IMR-90 (cell line): ENCODE measurements around the gene GATAD2A. TPM values are rescaled to one million over a fixed set of nuclear protein-coding genes. Genes with fewer than 3 reads are reported as not detected.

Experiments used
- ATAC-seq: fragments of 200-7000 bp; cut with Tn5 transposase; 2 replicates; pipeline ENCODE4 v1.9.1; 2020; ENCODE audit warnings: low read depth, mild to moderate bottlenecking, moderate library complexity
- BruUV-seq: library from RNA; stranded (reverse); fragments of 400-500 nt; replicated peaks from 2 replicates; lab custom pipeline; 2021; lab: Mats Ljungman, UMichigan
- CTCF ChIA-PET: fragments of 300-600 bp; formaldehyde crosslinking; extraction: SDS; loops from one replicate; lab custom pipeline; 2021; ENCODE audit warnings: antibody characterized with exemption; lab: Yijun Ruan, JAX
- POLR2A ChIA-PET: fragments of 300-600 bp; sonication (Branson Sonifier 250); formaldehyde crosslinking; loops from one replicate; lab custom pipeline; 2022; ENCODE audit warnings: antibody characterized with exemption; ENCODE audit not compliant: unreplicated experiment; lab: Charles Lee
- DNase-seq: peaks from one replicate; pipeline ENCODE4 v3.0.0; 2013
- H2AFZ ChIP-seq: replicated peaks from 2 replicates; pipeline ENCODE3; 2013; ENCODE audit warnings: low read length, mild to moderate bottlenecking; ENCODE audit not compliant: poor library complexity
- H2AK5ac ChIP-seq: 2 replicates; pipeline ENCODE4 v1.6.1; 2013; ENCODE audit warnings: low read depth, low read length, inconsistent platforms
- H2AK9ac ChIP-seq: replicated peaks from 2 replicates; pipeline ENCODE3; 2013; ENCODE audit warnings: mild to moderate bottlenecking, low read depth, low read length, moderate library complexity; ENCODE audit not compliant: poor library complexity
- H2BK120ac ChIP-seq: 2 replicates; pipeline ENCODE4 v1.6.1; 2013; ENCODE audit warnings: low read depth, low read length, inconsistent platforms
- H2BK15ac ChIP-seq: 3 replicates; pipeline ENCODE4 v1.6.1; 2013; ENCODE audit warnings: low read depth, low read length, inconsistent platforms
- H2BK20ac ChIP-seq: 2 replicates; pipeline ENCODE4 v1.6.1; 2013; ENCODE audit warnings: low read depth, mild to moderate bottlenecking, inconsistent platforms, low read length, moderate library complexity
- H2BK5ac ChIP-seq: 2 replicates; pipeline ENCODE4 v1.6.1; 2013; ENCODE audit warnings: mild to moderate bottlenecking, low read depth, low read length, inconsistent platforms; ENCODE audit not compliant: poor library complexity, severe bottlenecking
- H3K14ac ChIP-seq: replicated peaks from 2 replicates; pipeline ENCODE4 v1.6.1; 2013; ENCODE audit warnings: low read depth, low read length, inconsistent platforms
- H3K18ac ChIP-seq: 2 replicates; pipeline ENCODE4 v1.6.1; 2013; ENCODE audit warnings: low read depth, low read length, control low read depth
- H3K23ac ChIP-seq: 2 replicates; pipeline ENCODE4 v1.6.1; 2013; ENCODE audit warnings: low read depth, low read length, inconsistent platforms
- H3K27ac ChIP-seq: 2 replicates; pipeline ENCODE4 v1.5.1; 2013; ENCODE audit warnings: mild to moderate bottlenecking, control low read depth, low read length; ENCODE audit not compliant: insufficient read depth
- H3K27me3 ChIP-seq: 2 replicates; pipeline ENCODE4 v1.6.1; 2013; ENCODE audit warnings: low read length; ENCODE audit not compliant: control insufficient read depth, insufficient read depth
- H3K36me3 ChIP-seq: 2 replicates; pipeline ENCODE4 v1.6.1; 2013; ENCODE audit warnings: low read length, mixed read lengths; ENCODE audit not compliant: control insufficient read depth, insufficient read depth
- H3K4ac ChIP-seq: 2 replicates; pipeline ENCODE4 v1.6.1; 2013; ENCODE audit warnings: low read depth, low read length, inconsistent platforms
- H3K4me1 ChIP-seq: 2 replicates; pipeline ENCODE4 v1.6.1; 2013; ENCODE audit warnings: low read length, mixed read lengths; ENCODE audit not compliant: control insufficient read depth, insufficient read depth
- H3K4me2 ChIP-seq: 2 replicates; pipeline ENCODE4 v1.6.1; 2013; ENCODE audit warnings: low read depth, mild to moderate bottlenecking, control low read depth, low read length, moderate library complexity
- H3K4me3 ChIP-seq: 2 replicates; pipeline ENCODE4 v1.5.1; 2013; ENCODE audit warnings: low read depth, mild to moderate bottlenecking, control low read depth, low read length, moderate library complexity; ENCODE audit not compliant: insufficient read depth
- H3K56ac ChIP-seq: 2 replicates; pipeline ENCODE4 v1.6.1; 2013; ENCODE audit warnings: low read length, inconsistent platforms; ENCODE audit not compliant: insufficient read depth; ENCODE audit errors: extremely low read depth
- H3K79me1 ChIP-seq, 2 experiments: 2 replicates each; pipeline ENCODE4 v1.6.1; 2013; ENCODE audit warnings: low read length in 2 of 2, inconsistent platforms in 1 of 2, low read depth in 1 of 2
- H3K9ac ChIP-seq: 2 replicates; pipeline ENCODE4 v1.6.1; 2013; ENCODE audit warnings: low read depth, low read length, control low read depth
- H3K9me1 ChIP-seq: 2 replicates; pipeline ENCODE4 v1.6.1; 2013; ENCODE audit warnings: low read length, inconsistent platforms; ENCODE audit not compliant: insufficient read depth
- H3K9me3 ChIP-seq: 2 replicates; pipeline ENCODE4 v1.6.1; 2013; ENCODE audit warnings: low read length; ENCODE audit not compliant: control insufficient read depth, insufficient read depth
- H4K20me1 ChIP-seq: 2 replicates; pipeline ENCODE4 v1.6.1; 2013; ENCODE audit warnings: low read length, inconsistent platforms; ENCODE audit not compliant: insufficient read depth
- H4K5ac ChIP-seq: 2 replicates; pipeline ENCODE4 v1.6.1; 2013; ENCODE audit warnings: mild to moderate bottlenecking, low read depth, low read length, control low read depth
- H4K8ac ChIP-seq, 2 experiments: 2 replicates each; pipeline ENCODE4 v1.6.1; 2013; ENCODE audit warnings: low read depth in 2 of 2, low read length in 2 of 2, control low read depth in 1 of 2, inconsistent platforms in 1 of 2
- H4K91ac ChIP-seq: 2 replicates; pipeline ENCODE4 v1.6.1; 2013; ENCODE audit warnings: low read depth, low read length, inconsistent platforms; ENCODE audit not compliant: insufficient read depth
- BHLHE40 ChIP-seq: fragments of 150-350 bp; IDR thresholded peaks from 2 replicates; pipeline ENCODE4 v1.6.1; 2016; ENCODE audit warnings: mild to moderate bottlenecking, low read depth, low read length
- CEBPB ChIP-seq: IDR thresholded peaks from 2 replicates; pipeline ENCODE4 v1.6.1; 2012; ENCODE audit warnings: low read depth, low read length, improper control_type of control experiment
- CHD1 ChIP-seq: IDR thresholded peaks from 2 replicates; pipeline ENCODE4 v1.6.1; 2012; ENCODE audit warnings: low read depth, low read length, improper control_type of control experiment
- ELK1 ChIP-seq: fragments of 150-350 bp; IDR thresholded peaks from 2 replicates; pipeline ENCODE4 v1.6.1; 2016; ENCODE audit warnings: low read depth, mild to moderate bottlenecking, low read length, moderate library complexity, borderline replicate concordance
- FOS ChIP-seq: fragments of 150-350 bp; IDR thresholded peaks from 2 replicates; pipeline ENCODE4 v1.6.1; 2016; ENCODE audit warnings: low read depth, low read length
- MAFK ChIP-seq: IDR thresholded peaks from 2 replicates; pipeline ENCODE4 v1.6.1; 2012; ENCODE audit warnings: low read depth, low read length, improper control_type of control experiment
- MAZ ChIP-seq: IDR thresholded peaks from 2 replicates; pipeline ENCODE4 v1.6.1; 2012; ENCODE audit warnings: low read depth, mild to moderate bottlenecking, low read length, improper control_type of control experiment, moderate library complexity, borderline replicate concordance
- MXI1 ChIP-seq: IDR thresholded peaks from 2 replicates; pipeline ENCODE4 v1.6.1; 2012; ENCODE audit warnings: low read depth, mild to moderate bottlenecking, low read length, moderate library complexity, borderline replicate concordance
- NFE2L2 ChIP-seq: fragments of 150-350 bp; IDR thresholded peaks from 2 replicates; pipeline ENCODE4 v1.6.1; 2016; ENCODE audit warnings: low read depth, mild to moderate bottlenecking, low read length
- POLR2A ChIP-seq: IDR thresholded peaks from 2 replicates; pipeline ENCODE4 v1.6.1; 2012; ENCODE audit warnings: mild to moderate bottlenecking, low read depth, low read length
- RAD21 ChIP-seq: IDR thresholded peaks from 2 replicates; pipeline ENCODE4 v1.6.1; 2012; ENCODE audit warnings: low read length, improper control_type of control experiment
- RCOR1 ChIP-seq: IDR thresholded peaks from 2 replicates; pipeline ENCODE4 v1.6.1; 2012; ENCODE audit warnings: mild to moderate bottlenecking, low read length, improper control_type of control experiment; ENCODE audit not compliant: insufficient replicate concordance
- RFX5 ChIP-seq: IDR thresholded peaks from 2 replicates; pipeline ENCODE4 v1.8.0; 2012; ENCODE audit warnings: low read depth, mild to moderate bottlenecking, low read length, moderate library complexity
- SMC3 ChIP-seq: fragments of 150-350 bp; IDR thresholded peaks from 2 replicates; pipeline ENCODE4 v1.6.1; 2016; ENCODE audit warnings: low read depth, mild to moderate bottlenecking, antibody characterized with exemption, low read length, moderate library complexity
- USF2 ChIP-seq: fragments of 150-350 bp; IDR thresholded peaks from 2 replicates; pipeline ENCODE4 v1.6.1; 2017; ENCODE audit warnings: mild to moderate bottlenecking, antibody characterized with exemption, low read length, low read depth
- WGBS, 2 experiments: methylation state at CpG; one replicate each; pipeline versions ENCODE4 v1.1.5 to v1.1.7; 2013; ENCODE audit warnings: missing lambda C conversion rate in 2 of 2; ENCODE audit not compliant: insufficient read length in 1 of 2; ENCODE audit errors: extremely low coverage in 2 of 2; 5-methylcytosine and 5-hydroxymethylcytosine counted together
- dilution Hi-C: fragments of 300-500 bp; cut with HindIII; formaldehyde crosslinking; loops from one replicate; pipeline ENCODE4 v1.14.3; 2018; ENCODE audit warnings: low sequenced_read_pairs; ENCODE audit not compliant: unreplicated experiment
- in situ Hi-C: fragments of 300-500 bp; cut with MboI; formaldehyde crosslinking; loops from 3 replicates; pipeline ENCODE4 v1.14.3; 2019; ENCODE audit warnings: low sequenced_read_pairs, inconsistent platforms, mixed read lengths
- intact Hi-C: fragments of 100-400 bp; cut with micrococcal nuclease; formaldehyde crosslinking; loops from 2 replicates; pipeline ENCODE4 v1.10.0; 2022
- polyA plus RNA-seq, 3 experiments: library from polyadenylated mRNA; depleted of rRNA; stranded (reverse); fragments of >200 nt; gene quantifications; 2 replicates each; pipeline ENCODE4 v1.2.3, GENCODE V29; 2012; ENCODE audit warnings: low replicate concordance in 1 of 3
- total RNA-seq: library from RNA; depleted of rRNA; stranded (reverse); fragments of >200 nt; gene quantifications from 2 replicates; pipeline ENCODE4 v1.2.3, GENCODE V29; 2012

Gene GATAD2A
- total and polyA plus RNA-seq, 2 of the 4 experiments (the other 2 are of a cell fraction): 23.5 to 33.2 TPM

- WGBS, 2 experiments: 90% methylated on average over 6 of the region's 11 CpGs; no CpG with 5 or more reads in 1 of the 2 experiments
- dilution Hi-C loops: no loop called here
- CTCF ChIA-PET: no interaction called here
- TF ChIP-seq NFE2L2 (no peak), MAZ (no peak), ELK1 (no peak), RFX5 (no peak), SMC3 (no peak), MXI1 (no peak), POLR2A (no peak), CHD1 (no peak), FOS (no peak), CEBPB (no peak), RCOR1 (no peak), USF2 (no peak), BHLHE40 (no peak), MAFK (no peak), RAD21 (no peak)
Observed at GRCh38 chr19:19452243-19453124, 47.0 kb downstream of the GATAD2A start.

More at GRCh38 chr19:19452243-19453124, 47.0 kb downstream of the GATAD2A start:
- Histone ChIP-seq H3K18ac (no peak overlapping the region), H2BK120ac (no peak overlapping the region), H4K91ac (no peak overlapping the region), H3K9ac (no peak overlapping the region), H4K5ac (no peak overlapping the region), H2BK15ac (no peak overlapping the region), H4K8ac (no peak overlapping the region), H3K4me3 (no peak overlapping the region), H3K4me1 (peaks cover 4% of the 10 kb centered on the region), H3K27ac (no peak overlapping the region), H2AK5ac (no peak overlapping the region), H2BK5ac (no peak overlapping the region), H2AFZ (peak overlapping the region; percentile 13), H3K79me1 (peaks cover 24 to 76% of the 10 kb centered on the region in 2 experiments), H3K36me3 (peaks cover 2% of the 10 kb centered on the region; the same call in 1 of the 2 replicates), H3K23ac (0 out of 2 replicates have a peak overlapping the region, but pooled peaks have one; percentile 7), H3K27me3 (no peaks in the 10 kb centered on the region), H3K56ac (no peak overlapping the region), H3K4ac (no peak overlapping the region), H2BK20ac (no peak overlapping the region), H3K9me1 (peaks cover 47% of the 10 kb centered on the region), H3K9me3 (no peaks in the 10 kb centered on the region), H4K20me1 (peaks cover 73% of the 10 kb centered on the region), H3K4me2 (no peak overlapping the region), H2AK9ac (peak overlapping the region; percentile 42), H3K14ac (no peak overlapping the region)
- no peak for ATAC-seq
- POLR2A ChIA-PET: no interaction called here
- BruUV-seq: no TSS peak
- intact Hi-C loops (no loop called here), in situ Hi-C loops (no loop called here)
- DNase-seq: no peak
